Retinal pigment epithelial cell (primary cell): ENCODE results near the gene TM9SF2.

ENCODE experiments used
- DNase-seq: peaks from one replicate; pipeline ENCODE4 v3.0.0-alpha.2; 2010; ENCODE audit warnings: low read depth
- H3K4me3 ChIP-seq: 2 replicates; pipeline ENCODE4 v1.5.1; 2011; ENCODE audit warnings: mild to moderate bottlenecking, low read length, control low read depth, moderate library complexity
- CTCF ChIP-seq: conservative IDR thresholded peaks from 2 replicates; pipeline ENCODE4 v1.5.1; 2011; ENCODE audit warnings: low read depth, low read length, control low read depth, inconsistent platforms

Gene TM9SF2

GRCh38 chr13:99608345-99608744, 107.1 kb downstream of the TM9SF2 start:
- DNase-seq = no peak
- no peak overlapping the region for H3K4me3 ChIP-seq

GRCh38 chr13:99610702-99611289, 109.5 kb downstream of the TM9SF2 start:
- DNase-seq = no peak
- H3K4me3 ChIP-seq = no peak overlapping the region
- peak; percentile 33 for TF ChIP-seq CTCF

More at GRCh38 chr13:99608345-99608744, 107.1 kb downstream of the TM9SF2 start:
- TF ChIP-seq CTCF = no peak
